T-cell (primary cell): ENCODE measurements around the gene TIMP3. TPM values are rescaled to one million over a fixed set of nuclear protein-coding genes. Genes with fewer than 3 reads are reported as not detected.

Experiments
- ATAC-seq, 4 experiments: fragments of 200-7000 bp in 3 of 4; fragments of 150-1000 bp in 1 of 4; cut with Tn5 transposase; replicated peaks in 1 of 4; 1 replicate in 3 of 4; 2 replicates in 1 of 4; pipeline ENCODE4 v1.10.0; 2021; ENCODE audit warnings: moderate library complexity in 3 of 4, mild to moderate bottlenecking in 2 of 4, moderate number of reproducible peaks in 1 of 4
- CTCF ChIA-PET, 2 donors: fragments of 300-600 bp; sonication (Branson Sonifier 250); formaldehyde crosslinking; loops; one replicate each; lab custom pipeline; 2022; ENCODE audit warnings: antibody characterized with exemption in 2 of 2; lab: Charles Lee
- POLR2A ChIA-PET, 2 donors: fragments of 300-600 bp; sonication (Branson Sonifier 250); formaldehyde crosslinking; loops; one replicate each; lab custom pipeline; 2022; ENCODE audit warnings: antibody characterized with exemption in 2 of 2; lab: Charles Lee
- DNase-seq, 35 experiments: peaks; one replicate each; pipeline versions ENCODE4 v3.0.0 to v3.0.0-alpha.2; 2013 to 2023
- H3K27ac ChIP-seq: one replicate; pipeline ENCODE4 v1.5.1; 2013; ENCODE audit warnings: low read length
- H3K27me3 ChIP-seq, 2 experiments: replicated peaks in 1 of 2; 1 replicate in 1 of 2; 2 replicates in 1 of 2; pipeline versions ENCODE4 v1.6.1 to v1.7.0; 2013; ENCODE audit warnings: low read length in 1 of 2, mixed read lengths in 1 of 2; ENCODE audit not compliant: control insufficient read depth in 2 of 2, insufficient read depth in 2 of 2; ENCODE audit errors: extremely low read depth in 1 of 2
- H3K36me3 ChIP-seq, 2 donors: 1 replicate in 1 of 2; 2 replicates in 1 of 2; pipeline versions ENCODE4 v1.6.1 to v1.7.0; 2013; ENCODE audit warnings: low read length in 1 of 2; ENCODE audit not compliant: control insufficient read depth in 2 of 2, insufficient read depth in 1 of 2; ENCODE audit errors: extremely low read depth in 1 of 2
- H3K4me1 ChIP-seq, 2 experiments: 1 replicate in 1 of 2; 2 replicates in 1 of 2; pipeline versions ENCODE4 v1.6.1 to v1.7.0; 2013; ENCODE audit warnings: low read length in 2 of 2, mixed read lengths in 1 of 2; ENCODE audit not compliant: insufficient read depth in 2 of 2, control insufficient read depth in 1 of 2; ENCODE audit errors: extremely low read depth in 1 of 2
- H3K4me3 ChIP-seq, 2 donors: 1 replicate in 1 of 2; 2 replicates in 1 of 2; pipeline versions ENCODE4 v1.5.1 to v1.7.0; 2013; ENCODE audit warnings: mild to moderate bottlenecking in 2 of 2, low read length in 1 of 2, moderate library complexity in 1 of 2; ENCODE audit not compliant: control insufficient read depth in 1 of 2; ENCODE audit errors: extremely low read depth in 1 of 2
- H3K9me3 ChIP-seq: 2 replicates; pipeline ENCODE4 v1.7.0; 2013
- H3K27ac Mint-ChIP-seq, 2 donors: one replicate each; pipeline ENCODE4 v1.8.0; 2020 to 2021; ENCODE audit warnings: mild to moderate bottlenecking in 2 of 2, mixed read lengths in 2 of 2
- H3K27me3 Mint-ChIP-seq, 2 donors: one replicate each; pipeline ENCODE4 v1.8.0; 2021 to 2022; ENCODE audit warnings: mixed read lengths in 2 of 2
- H3K36me3 Mint-ChIP-seq: one replicate; pipeline ENCODE4 v1.8.0; 2021; ENCODE audit warnings: mixed read lengths
- H3K4me1 Mint-ChIP-seq, 3 donors: one replicate each; pipeline ENCODE4 v1.8.0; 2020 to 2022; ENCODE audit warnings: mixed read lengths in 3 of 3, mild to moderate bottlenecking in 1 of 3
- H3K4me3 Mint-ChIP-seq, 3 donors: one replicate each; pipeline ENCODE4 v1.8.0; 2020 to 2022; ENCODE audit warnings: mild to moderate bottlenecking in 3 of 3, mixed read lengths in 3 of 3, moderate library complexity in 3 of 3
- H3K9me3 Mint-ChIP-seq, 3 donors: one replicate each; pipeline ENCODE4 v1.8.0; 2020 to 2022; ENCODE audit warnings: mixed read lengths in 3 of 3
- WGBS: methylation state at CpG from one replicate; pipeline ENCODE4 v1.1.5; 2013; ENCODE audit warnings: missing lambda C conversion rate; ENCODE audit not compliant: insufficient coverage; 5-methylcytosine and 5-hydroxymethylcytosine counted together
- total RNA-seq, 35 experiments: library from RNA in 6 of 35; stranded (reverse) in 6 of 35; fragments of 120-200 nt in 1 of 35; gene quantifications; one replicate each; pipeline versions ENCODE4 v1.2.1 to v1.2.4 and lab custom pipeline; 2013 to 2026

TIMP3 gene
- total RNA-seq, 5 donors from 2014 or later (not counting 1 experiment from before 2014, with no cell fraction given) = 0.07 to 1.7 (median 1.1) TPM

GRCh38 chr22:32837803-32838202 lies 36.3 kb downstream of the TIMP3 start:
- H3K9me3 ChIP-seq = no peaks in the 10 kb centered on the region
- no peaks in the 10 kb centered on the region for H3K9me3 Mint-ChIP-seq
- no peak overlapping the region for H3K4me3 ChIP-seq
- DNase-seq (no peak), ATAC-seq (no peak)
- H3K4me1 Mint-ChIP-seq = no peaks in the 10 kb centered on the region
- no peak overlapping the region for H3K27ac ChIP-seq
- H3K27me3 ChIP-seq = peaks cover 0 to 4% of the 10 kb centered on the region in 2 experiments
- H3K4me3 Mint-ChIP-seq = no peak overlapping the region
- H3K4me1 ChIP-seq = no peaks in the 10 kb centered on the region
- no peak overlapping the region for H3K27ac Mint-ChIP-seq
- no peaks in the 10 kb centered on the region for H3K36me3 Mint-ChIP-seq
- POLR2A ChIA-PET = interaction anchor here in 1 of 2 donors (0.5 kb wide), 1 partner anchor 12 kb away, joined by 3 read pairs; no protein-coding TSS in a partner anchor
- no peaks in the 10 kb centered on the region for H3K36me3 ChIP-seq
- WGBS = 94% methylated on average over 2 of the region's 4 CpGs
- peaks cover 0 to 13% of the 10 kb centered on the region in 2 donors for H3K27me3 Mint-ChIP-seq
- CTCF ChIA-PET = no interaction called here

GRCh38 chr22:32839831-32840584 lies 38.5 kb downstream of the TIMP3 start:
- Mint-ChIP-seq H3K4me1 (no peaks in the 10 kb centered on the region), H3K27me3 (peaks cover 11 to 19% of the 10 kb centered on the region in 2 donors), H3K4me3 (no peak overlapping the region), H3K27ac (no peak overlapping the region), H3K36me3 (no peaks in the 10 kb centered on the region), H3K9me3 (no peaks in the 10 kb centered on the region)
- ATAC-seq (no peak), DNase-seq (no peak)
- Histone ChIP-seq H3K9me3 (no peaks in the 10 kb centered on the region), H3K36me3 (no peaks in the 10 kb centered on the region), H3K4me1 (no peaks in the 10 kb centered on the region), H3K4me3 (no peak overlapping the region), H3K27me3 (peaks cover 0 to 7% of the 10 kb centered on the region in 2 experiments), H3K27ac (no peak overlapping the region)
- ChIA-PET CTCF (no interaction called here), POLR2A (no interaction called here)
- 64% methylated on average over 7 of the region's 14 CpGs for WGBS

- H3K27ac Mint-ChIP-seq = no peak overlapping the region
- Histone ChIP-seq H3K9me3 (no peaks in the 10 kb centered on the region), H3K4me3 (no peak overlapping the region), H3K36me3 (no peaks in the 10 kb centered on the region), H3K27ac (no peak overlapping the region), H3K27me3 (peaks cover 0 to 7% of the 10 kb centered on the region in 2 experiments), H3K4me1 (no peaks in the 10 kb centered on the region)
- ChIA-PET CTCF (interaction anchor here in 1 of 2 donors (0.7 kb wide), 1 partner anchor 415 kb away, joined by 3 read pairs; no protein-coding TSS in a partner anchor), POLR2A (no interaction called here)
- no peaks in the 10 kb centered on the region for H3K4me1 Mint-ChIP-seq
- peaks cover 15% of the 10 kb centered on the region in 2 donors for H3K27me3 Mint-ChIP-seq
- no peaks in the 10 kb centered on the region for H3K9me3 Mint-ChIP-seq
- whole genome bisulfite sequencing = 84% methylated on average over 5 of the region's 6 CpGs
- DNase-seq (no peak), ATAC-seq (no peak)
- H3K36me3 Mint-ChIP-seq = no peaks in the 10 kb centered on the region
- H3K4me3 Mint-ChIP-seq = no peak overlapping the region
These were observed 39.7 kb downstream of the TIMP3 start for GRCh38 chr22:32841175-32841574.

- ChIA-PET POLR2A (no interaction called here), CTCF (no interaction called here)
- Mint-ChIP-seq H3K4me1 (no peaks in the 10 kb centered on the region), H3K27ac (no peak overlapping the region), H3K4me3 (no peak overlapping the region), H3K36me3 (no peaks in the 10 kb centered on the region), H3K27me3 (peaks cover 17 to 18% of the 10 kb centered on the region in 2 donors), H3K9me3 (no peaks in the 10 kb centered on the region)
- Histone ChIP-seq H3K36me3 (no peaks in the 10 kb centered on the region), H3K4me3 (no peak overlapping the region), H3K27me3 (peaks cover 0 to 7% of the 10 kb centered on the region in 2 experiments), H3K27ac (no peak overlapping the region), H3K4me1 (no peaks in the 10 kb centered on the region), H3K9me3 (no peaks in the 10 kb centered on the region)
- DNase-seq = no peak
- ATAC-seq = no peak
- 63% methylated on average over 3 of the region's 4 CpGs for WGBS
These were observed 41.0 kb downstream of the TIMP3 start for GRCh38 chr22:32842486-32842885.

- no peak overlapping the region for H3K4me3 ChIP-seq
- POLR2A ChIA-PET = no interaction called here
- H3K4me1 ChIP-seq = no peaks in the 10 kb centered on the region
- H3K27me3 ChIP-seq = peaks cover 0 to 7% of the 10 kb centered on the region in 2 experiments
- H3K4me3 Mint-ChIP-seq = no peak overlapping the region
- WGBS = 53% methylated on average over 2 of the region's 8 CpGs
- no peak overlapping the region for H3K27ac ChIP-seq
- H3K27ac Mint-ChIP-seq = no peak overlapping the region
- peaks cover 17 to 23% of the 10 kb centered on the region in 2 donors for H3K27me3 Mint-ChIP-seq
- H3K36me3 Mint-ChIP-seq = no peaks in the 10 kb centered on the region
- no peak for DNase-seq
- no peaks in the 10 kb centered on the region for H3K9me3 ChIP-seq
- H3K4me1 Mint-ChIP-seq = no peaks in the 10 kb centered on the region
- no peaks in the 10 kb centered on the region for H3K36me3 ChIP-seq
- no peaks in the 10 kb centered on the region for H3K9me3 Mint-ChIP-seq
- CTCF ChIA-PET = no interaction called here
- no peak for ATAC-seq
These were observed 41.8 kb downstream of the TIMP3 start for GRCh38 chr22:32843300-32843699.

- H3K4me3 Mint-ChIP-seq = no peak overlapping the region
- Histone ChIP-seq H3K4me1 (no peaks in the 10 kb centered on the region), H3K27ac (no peak overlapping the region), H3K4me3 (no peak overlapping the region), H3K9me3 (no peaks in the 10 kb centered on the region), H3K36me3 (no peaks in the 10 kb centered on the region), H3K27me3 (peaks cover 0 to 12% of the 10 kb centered on the region in 2 experiments)
- no peak overlapping the region for H3K27ac Mint-ChIP-seq
- H3K27me3 Mint-ChIP-seq = peaks cover 17 to 28% of the 10 kb centered on the region in 2 donors
- no peaks in the 10 kb centered on the region for H3K4me1 Mint-ChIP-seq
- POLR2A ChIA-PET = no interaction called here
- DNase-seq (no peak), ATAC-seq (no peak)
- no peaks in the 10 kb centered on the region for H3K36me3 Mint-ChIP-seq
- no CpG with 5 or more reads among the region's 1 CpG for WGBS
- CTCF ChIA-PET = no interaction called here
- H3K9me3 Mint-ChIP-seq = no peaks in the 10 kb centered on the region
These were observed 42.7 kb downstream of the TIMP3 start for GRCh38 chr22:32844251-32844650.
